ENCODE results near the gene TBC1D22A.
A peak's percentile ranks its signal among the peaks of the same experiment; 100 is the strongest.

TBC1D22A gene

DNA sequence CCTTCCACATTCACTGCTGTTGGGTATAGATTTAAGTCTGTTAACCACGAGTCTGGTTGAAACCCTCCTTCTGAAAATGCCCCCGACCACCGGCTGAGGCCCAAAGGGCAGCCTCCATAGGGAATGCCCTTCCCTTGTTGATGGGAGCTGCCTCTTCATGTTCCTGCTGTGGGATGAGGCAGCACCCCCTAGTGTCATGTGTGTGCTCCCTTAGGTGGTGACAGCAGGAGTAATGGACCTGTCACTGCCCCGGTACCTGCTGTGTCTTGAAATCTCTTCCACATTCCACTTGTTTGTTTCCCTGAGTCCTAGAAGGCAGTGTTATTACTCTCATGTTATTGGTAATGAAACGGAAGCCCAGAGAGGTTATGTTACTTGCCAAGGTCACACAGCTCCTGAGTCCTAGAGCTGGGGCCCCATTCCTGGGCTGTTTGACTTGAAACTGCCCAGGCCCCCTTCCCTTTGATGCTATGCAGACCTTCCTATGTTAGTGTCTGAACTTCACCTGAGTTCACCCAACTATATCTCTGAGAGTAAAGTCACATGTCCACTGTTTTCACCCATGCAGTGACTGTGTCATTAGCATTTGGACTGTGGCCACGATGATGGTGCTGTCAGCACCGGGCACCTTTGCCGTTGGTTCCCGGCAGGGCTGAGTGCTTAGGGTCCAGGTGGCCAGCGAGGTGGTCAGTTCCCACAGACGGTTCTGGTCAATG is 234.3 kb downstream of the TBC1D22A start:
- FAIRE-seq (no peak), DNase-seq (ENCODE audit: extremely low spot score, insufficient read length, low read depth) (no peak)

DNA sequence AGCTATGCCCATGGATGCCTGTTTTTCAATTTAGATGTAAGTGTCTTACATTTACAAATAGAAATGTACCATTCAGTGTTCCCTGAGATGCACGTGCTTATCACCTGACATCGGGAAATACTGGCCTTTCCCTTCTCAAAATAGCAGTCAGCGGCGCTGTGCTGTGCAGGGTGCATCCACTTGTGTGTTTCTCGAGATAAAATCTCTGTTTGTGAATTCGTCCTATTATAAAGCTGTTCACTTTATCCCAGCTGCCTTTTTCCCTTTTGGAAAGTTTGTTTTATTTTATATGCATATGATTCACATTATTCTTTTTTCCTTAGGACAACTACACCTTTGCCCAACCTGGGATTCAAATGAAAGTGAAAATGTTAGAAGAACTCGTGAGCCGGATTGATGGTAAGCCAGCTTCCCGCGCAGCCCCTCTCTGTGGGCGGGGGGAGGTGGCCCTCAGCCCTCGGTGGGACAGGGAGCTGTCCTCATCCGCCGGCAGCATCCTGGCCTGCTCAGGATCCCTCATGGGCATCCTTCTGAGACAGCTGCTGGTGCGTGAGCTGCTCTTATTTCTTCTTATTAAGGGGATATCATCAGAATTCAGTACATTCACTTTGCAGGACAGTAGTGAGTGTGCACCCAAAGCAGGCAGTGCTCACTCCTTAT is 235.0 kb downstream of the TBC1D22A start:
- no peak for FAIRE-seq
- no peak for DNase-seq (ENCODE audit: extremely low spot score, insufficient read length, low read depth)

DNA sequence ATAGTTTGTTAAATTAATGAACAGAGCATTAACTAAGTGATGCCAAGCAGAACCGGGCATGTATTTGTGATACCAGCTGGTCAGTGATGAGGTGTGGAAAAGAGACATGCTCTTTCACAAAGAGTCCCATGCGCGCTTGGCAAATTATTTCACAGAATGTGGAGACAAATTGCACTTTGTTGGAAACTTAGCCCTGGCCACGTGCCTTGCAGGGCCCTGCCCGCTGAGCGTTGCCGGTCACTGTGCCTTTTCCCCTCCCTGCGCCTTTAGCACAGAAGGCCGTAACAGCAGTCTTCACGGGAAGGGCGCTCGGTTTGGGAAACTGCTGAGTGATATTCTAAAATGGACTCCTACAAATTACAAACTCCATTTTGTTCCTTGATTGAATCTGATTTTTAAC is 235.9 kb downstream of the TBC1D22A start:
- DNase-seq (ENCODE audit: extremely low spot score, insufficient read length, low read depth): no peak
- FAIRE-seq: no peak

DNA sequence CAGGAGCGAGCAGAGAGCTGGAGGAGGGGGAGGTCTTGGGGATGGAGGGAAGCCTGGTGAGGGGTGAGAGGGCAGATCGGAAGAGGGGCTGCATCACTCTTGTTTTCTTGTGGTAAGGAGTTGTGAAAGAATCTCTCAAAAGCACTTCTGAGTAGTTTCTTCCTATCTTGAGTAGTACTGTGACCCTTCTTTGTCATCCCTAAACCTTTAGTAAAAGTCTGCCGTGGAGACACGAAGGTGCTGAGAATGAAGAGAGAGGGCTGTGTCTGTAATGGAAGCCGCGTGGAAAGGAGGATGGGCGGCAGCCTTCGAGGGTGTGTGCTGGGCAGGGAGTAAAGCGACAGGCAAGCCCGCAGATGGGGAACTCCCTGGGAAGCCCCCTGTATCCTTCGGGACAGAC is 237.8 kb downstream of the TBC1D22A start:
- DNase-seq (ENCODE audit: extremely low spot score, insufficient read length, low read depth): no peak

DNA sequence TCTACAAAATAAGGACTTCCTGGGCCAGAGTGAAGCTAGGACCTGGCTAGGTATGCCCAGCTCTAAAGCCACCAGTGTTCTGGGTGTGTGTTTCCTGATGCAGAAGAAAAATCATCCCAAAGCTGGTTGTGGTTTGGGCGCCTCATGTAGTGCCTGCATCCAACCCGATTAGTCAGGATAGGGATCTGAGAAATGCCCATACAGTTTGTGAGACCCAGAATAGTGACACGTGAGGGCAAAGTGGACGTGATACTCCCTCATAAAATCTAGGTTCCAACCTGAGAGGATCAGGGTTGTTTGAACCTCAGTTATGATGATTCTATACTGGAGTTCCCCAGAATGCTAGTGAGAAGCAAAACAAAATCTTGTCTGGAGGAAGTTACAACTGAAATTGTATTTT is 238.4 kb downstream of the TBC1D22A start:
- DNase-seq (ENCODE audit: extremely low spot score, insufficient read length, low read depth) (no peak), FAIRE-seq (no peak)

More for the DNA sequence above, 237.8 kb downstream of the TBC1D22A start:
- no peak for FAIRE-seq

DNA sequence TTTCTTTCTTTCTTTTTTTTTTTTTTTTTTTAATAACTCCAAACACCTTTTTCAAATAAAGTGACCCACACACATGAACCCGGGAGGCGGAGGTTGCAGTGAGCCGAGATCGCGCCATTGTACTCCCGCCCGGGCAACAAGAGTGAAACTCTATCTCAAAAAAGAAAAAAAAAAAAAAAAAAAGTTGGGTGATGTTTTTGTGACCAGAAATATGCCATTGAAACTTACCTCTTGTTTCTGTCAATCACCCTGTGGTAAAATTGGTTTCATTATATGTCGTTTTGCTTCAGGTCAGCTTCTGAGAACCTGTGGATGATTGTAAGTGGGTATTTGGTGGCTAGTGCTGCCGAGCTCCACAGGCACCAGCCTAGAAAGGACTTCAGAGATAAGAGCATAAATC is 238.8 kb downstream of the TBC1D22A start:
- FAIRE-seq: peak; percentile 62
- DNase-seq (ENCODE audit: extremely low spot score, insufficient read length, low read depth): no peak

DNA sequence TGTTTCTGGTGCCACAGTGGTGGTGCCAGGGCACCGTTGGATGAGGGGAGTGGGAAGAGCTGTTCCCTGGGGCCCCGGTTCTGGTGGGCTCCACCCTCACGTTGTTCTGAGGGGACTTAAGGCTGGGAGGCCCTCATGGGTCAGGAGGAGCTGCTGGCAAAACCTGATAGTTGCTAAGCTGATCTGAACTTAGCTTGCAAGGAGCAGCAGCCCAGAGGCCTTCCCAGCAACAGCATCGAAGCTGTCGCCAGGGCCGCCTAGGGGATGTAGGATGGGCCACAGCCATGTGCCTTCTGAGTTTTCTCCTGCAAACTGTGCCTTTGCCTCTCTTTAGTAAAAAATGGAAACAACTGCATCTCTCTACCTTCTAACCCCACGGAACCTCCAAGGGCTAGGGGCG is 240.2 kb downstream of the TBC1D22A start:
- no peak for FAIRE-seq
- no peak for DNase-seq (ENCODE audit: extremely low spot score, insufficient read length, low read depth)

DNA sequence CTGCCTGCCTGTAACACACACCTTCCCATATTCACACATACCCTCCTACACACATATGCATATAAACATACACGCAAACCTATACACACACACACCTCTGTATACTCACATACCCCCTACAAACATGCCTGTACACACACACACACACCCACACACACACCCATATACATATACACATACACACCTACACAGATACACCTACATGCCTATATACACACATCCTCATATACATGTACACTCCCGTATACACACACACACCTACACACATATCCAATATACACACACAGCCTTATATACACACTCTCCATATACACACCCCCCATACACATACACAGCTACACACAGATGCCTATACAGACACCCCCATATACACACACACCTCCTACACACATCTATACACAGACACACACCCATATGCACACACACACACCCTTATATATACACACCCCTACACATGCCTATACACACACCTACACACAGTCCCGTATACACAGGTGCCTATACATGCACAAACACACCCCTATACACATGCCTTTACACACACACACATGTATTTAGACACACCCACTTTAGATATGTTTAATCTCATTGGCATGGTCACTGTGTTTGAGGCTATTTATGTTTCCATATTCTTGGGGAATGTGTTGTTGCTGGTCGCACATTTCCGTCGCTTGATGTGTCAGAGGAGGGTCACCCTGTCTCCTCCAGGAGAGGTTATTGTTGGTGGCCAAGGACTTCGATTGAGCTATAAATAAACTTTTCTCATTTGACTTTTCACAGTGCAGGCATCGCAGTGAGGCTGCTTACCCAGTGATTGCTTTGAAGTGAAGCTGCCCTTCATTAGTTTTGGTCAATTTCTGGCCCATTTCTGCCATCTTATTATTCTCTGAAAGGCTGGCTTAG is 243.3 kb downstream of the TBC1D22A start:
- no peak for FAIRE-seq
- DNase-seq (ENCODE audit: extremely low spot score, insufficient read length, low read depth): no peak

DNA sequence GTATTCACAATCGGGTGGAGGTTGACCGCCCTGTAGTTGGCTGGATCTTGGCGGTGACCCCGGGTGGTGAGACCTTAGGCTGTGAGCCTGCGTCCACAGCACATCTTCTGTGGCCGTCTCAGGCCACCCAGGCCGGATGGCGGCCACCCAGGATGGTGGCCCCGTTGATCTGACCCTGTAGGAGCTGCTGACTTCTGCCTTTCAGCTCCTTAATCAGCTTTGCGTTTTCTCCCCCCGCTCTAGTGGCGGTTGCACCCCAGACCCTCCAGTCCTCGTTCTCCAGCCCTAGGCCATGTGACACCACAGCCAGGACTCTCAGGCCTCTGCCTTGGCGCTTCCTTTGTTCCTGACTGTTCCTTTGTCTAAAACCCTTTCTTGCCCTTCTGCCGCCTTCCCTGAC is 244.0 kb downstream of the TBC1D22A start:
- FAIRE-seq: no peak

DNA sequence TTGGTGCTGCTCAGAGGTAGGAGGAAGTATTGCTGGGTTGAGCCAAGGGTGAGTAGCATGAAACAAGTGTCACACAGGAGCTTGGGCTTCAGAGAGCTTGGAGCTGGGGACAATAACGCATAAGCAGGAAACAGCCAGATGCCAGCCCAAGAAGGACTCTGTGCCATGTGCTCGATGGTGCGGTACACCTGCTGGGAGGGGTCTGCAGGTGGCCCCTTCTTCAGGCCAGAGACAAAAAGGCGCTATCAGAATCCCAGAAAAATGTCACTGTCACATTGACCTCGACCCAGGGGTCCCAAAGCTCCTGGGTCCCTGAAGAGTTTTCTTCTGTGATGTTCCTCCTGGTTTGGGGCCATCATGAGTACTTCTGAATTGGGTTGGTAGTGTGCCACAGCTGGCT is 244.4 kb downstream of the TBC1D22A start:
- FAIRE-seq (no peak), DNase-seq (ENCODE audit: extremely low spot score, insufficient read length, low read depth) (no peak)

More for the DNA sequence above, 244.0 kb downstream of the TBC1D22A start:
- DNase-seq (ENCODE audit: extremely low spot score, insufficient read length, low read depth): no peak

DNA sequence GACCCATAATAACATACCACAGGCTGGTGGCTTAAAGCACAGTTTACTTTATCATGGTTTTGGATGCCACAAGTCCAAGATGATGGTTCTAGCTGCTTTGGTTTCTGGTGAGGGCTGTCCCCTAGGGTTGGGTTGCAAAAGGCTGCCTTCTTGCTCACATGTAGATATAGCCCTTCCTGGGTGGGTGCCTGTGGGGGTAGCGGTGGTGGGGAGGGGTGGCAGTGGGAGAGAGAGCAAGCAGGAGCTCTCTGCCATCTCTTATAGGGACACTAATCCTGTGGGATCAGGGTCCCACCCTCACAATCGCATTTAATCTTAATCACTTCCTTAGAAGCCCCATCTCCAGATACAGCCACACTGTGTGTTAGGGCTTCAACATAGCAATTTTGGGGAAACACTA is 245.0 kb downstream of the TBC1D22A start:
- FAIRE-seq (no peak), DNase-seq (ENCODE audit: extremely low spot score, insufficient read length, low read depth) (no peak)

DNA sequence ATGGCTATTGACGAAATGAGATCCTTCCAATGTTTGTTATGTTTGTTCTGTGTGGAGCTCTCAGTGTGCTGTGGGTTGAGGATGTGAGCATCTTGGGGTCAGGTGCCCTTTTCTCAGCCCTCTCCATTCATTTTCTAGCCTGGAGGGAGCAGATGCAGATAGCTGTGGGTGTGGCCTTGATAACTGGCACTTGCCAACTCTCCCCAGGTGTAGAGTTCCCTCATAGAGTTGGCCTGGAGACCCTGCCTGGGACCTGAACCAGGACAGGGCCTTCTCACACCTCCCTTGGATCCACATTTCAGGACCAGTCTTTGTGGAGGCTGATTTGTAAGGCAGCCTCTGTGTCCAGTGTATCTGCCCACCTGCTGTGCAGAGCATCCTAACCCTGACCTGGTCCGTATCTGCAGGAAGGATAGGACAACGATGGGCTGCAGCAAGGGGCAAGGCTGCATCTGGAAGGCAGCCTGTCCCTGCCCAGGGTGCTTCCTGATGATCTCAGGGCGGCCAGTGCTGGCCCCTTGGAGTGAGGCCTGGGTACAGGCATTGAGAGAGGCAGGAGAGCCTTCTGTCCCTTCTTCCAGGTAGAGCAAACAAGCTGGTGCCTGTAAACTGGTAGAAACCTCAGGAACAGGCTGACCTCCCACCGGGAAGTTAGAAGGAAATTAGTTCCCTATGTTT is 245.9 kb downstream of the TBC1D22A start:
- FAIRE-seq (no peak), DNase-seq (ENCODE audit: extremely low spot score, insufficient read length, low read depth) (no peak)

DNA sequence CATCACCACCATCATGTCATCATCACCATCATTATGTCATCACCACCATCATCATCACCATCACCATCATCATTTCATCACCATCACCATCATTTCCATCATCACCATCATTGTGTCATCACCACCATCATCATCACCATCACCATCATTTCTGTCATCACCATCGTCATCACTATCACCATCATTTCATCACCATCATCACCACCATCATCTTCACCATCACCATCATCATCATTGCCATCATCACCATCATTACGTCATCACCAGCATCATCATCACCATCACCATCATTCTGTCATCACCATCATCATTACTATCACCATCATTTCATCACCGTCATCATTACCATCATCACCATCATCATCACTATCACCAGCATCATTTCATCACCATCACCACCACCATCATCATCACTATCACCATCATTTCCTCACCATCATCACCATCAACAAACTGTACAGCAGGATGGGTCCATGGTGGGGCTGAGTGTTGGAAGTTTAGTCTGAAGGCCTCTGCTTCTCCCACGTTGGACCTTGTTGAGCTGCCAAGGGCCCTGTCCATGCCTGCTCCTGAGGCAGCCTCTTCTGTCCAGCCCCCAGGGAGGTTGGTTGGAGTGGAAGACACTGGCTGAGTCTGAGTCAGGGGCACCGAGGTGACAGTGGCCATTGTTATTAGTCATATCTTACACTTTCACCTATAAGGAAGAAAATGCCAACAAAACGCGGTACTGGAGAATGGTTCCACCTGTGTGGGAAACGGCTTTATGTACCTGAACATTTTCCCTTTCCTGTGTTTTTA is 247.1 kb downstream of the TBC1D22A start:
- DNase-seq (ENCODE audit: extremely low spot score, insufficient read length, low read depth) (no peak), FAIRE-seq (no peak)

DNA sequence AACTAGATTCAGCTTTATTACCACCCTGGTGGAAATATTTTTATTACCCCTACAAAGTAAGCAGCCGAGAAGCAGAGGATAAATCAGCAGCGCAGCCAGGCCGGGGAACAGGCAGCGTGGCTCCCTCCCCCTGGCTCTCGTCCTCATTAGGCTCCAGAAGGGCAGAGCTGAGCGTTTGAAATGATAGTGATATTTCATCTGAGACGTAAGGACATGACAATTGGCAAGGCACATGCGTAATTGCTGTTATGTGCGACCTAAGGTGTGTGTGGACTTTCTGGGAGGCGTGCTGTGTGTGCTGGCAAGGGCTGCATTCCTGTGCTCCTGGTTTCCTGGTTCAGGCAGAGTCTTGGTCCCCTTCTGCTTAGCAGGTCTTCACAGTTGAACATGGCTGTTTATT is 247.8 kb downstream of the TBC1D22A start:
- FAIRE-seq (no peak), DNase-seq (ENCODE audit: extremely low spot score, insufficient read length, low read depth) (no peak)

DNA sequence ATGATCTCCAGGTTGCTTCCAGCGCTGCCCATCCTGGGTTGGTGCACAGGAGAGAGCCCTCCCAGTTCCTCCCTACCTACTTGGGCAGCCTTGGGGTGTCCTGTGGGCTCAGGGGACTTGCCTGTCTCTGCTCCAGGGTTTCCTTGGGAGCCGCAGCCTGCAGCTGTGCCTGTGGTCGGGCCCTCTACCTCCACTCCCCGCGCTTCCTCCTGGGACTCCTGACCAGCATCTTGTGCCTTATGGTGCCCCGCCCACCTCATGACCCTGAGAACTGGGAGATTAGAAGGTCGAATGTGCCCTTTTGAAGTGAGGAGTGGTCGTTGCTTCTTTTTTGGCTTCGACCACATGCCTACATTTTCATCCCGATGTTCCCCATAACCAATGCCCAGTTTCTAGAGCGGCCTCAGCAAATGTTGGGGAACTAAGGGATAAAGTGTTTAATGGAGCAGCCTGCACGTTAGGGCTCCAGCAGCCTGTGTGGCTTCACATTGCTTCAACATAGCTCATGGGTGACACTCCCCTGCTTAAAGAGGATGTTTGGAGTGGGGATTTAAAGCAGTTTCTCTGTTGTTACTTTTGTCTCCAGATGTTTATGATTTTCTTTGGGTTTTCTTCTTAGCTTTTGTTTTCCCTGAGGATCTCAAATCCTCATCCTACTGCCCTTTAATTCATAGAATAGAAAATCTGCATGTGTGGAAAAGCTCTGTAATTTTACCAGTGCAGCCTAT is 248.8 kb downstream of the TBC1D22A start:
- no peak for FAIRE-seq

DNA sequence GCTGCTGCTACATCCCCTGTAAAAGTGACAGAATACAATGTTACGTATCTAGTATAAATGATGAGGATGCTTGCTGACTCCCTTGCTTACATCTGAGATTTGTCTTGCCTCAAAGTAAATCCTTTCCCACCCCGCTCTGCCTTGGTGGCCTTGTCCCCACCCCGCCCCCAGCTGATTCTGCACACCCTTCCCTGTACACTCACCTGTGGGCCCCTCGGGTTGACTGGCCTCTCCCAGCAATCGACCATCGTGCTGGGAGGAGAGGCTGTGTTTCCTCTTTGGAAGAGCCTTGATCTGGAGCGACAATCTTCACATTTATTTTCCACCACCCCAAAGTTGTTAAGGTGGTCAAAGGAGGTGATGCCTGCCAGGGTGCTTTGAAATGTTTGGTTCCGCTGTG is 249.4 kb downstream of the TBC1D22A start:
- DNase-seq (ENCODE audit: extremely low spot score, insufficient read length, low read depth) (no peak), FAIRE-seq (no peak)

More for the DNA sequence above, 248.8 kb downstream of the TBC1D22A start:
- no peak for DNase-seq (ENCODE audit: extremely low spot score, insufficient read length, low read depth)

DNA sequence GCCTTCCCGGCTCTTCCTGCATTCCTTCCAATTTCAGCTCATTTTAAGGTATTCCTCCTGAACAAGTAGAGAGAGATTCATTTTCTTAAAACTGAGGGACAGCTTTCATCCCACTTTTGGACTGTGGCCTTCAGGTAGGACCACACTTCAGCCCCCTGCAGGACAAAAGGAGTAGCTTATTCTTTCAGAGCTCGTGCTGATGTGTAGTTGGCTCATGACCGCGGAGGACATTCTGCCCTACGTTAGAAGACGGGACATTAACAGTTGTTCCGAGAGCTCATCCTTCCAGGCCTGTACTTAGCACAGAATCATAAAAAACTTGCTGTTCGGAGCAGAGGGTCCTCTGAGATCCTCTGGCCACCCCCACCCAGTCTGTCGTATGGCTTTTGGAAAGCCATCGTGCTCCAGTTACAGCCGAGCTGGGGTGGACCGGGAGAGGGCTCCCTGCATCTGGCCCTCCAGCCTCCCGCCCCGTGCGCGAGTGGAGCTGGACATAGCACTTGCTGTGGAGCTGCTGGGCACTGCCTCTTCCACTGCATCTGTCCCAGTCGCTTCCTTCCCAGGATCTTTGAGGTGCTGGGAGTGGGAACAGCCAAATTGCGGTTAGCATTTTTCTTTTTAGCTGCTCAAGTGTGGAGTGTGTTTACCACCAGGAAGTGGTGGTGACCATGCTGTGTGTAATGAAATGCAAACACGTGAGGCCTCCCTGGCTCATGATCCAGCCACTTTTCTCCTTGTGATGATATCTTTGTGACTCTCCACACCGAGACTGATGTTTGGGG is 250.3 kb downstream of the TBC1D22A start:
- DNase-seq (ENCODE audit: extremely low spot score, insufficient read length, low read depth): no peak
- no peak for FAIRE-seq
